HG02678 (cell line): ENCODE data around the gene NHP2.
"Not testable (repeated sequence)": the region's sequence is repeated elsewhere in the genome, so short reads cannot be mapped to it uniquely, and the experiment has no call there.

ENCODE experiments used
- ATAC-seq: cut with Tn5 transposase; IDR thresholded peaks from one replicate; pipeline ENCODE4 v1.9.1; 2021; ENCODE audit warnings: mild to moderate bottlenecking, moderate library complexity; ENCODE audit not compliant: unreplicated experiment

The NHP2 gene

DNA sequence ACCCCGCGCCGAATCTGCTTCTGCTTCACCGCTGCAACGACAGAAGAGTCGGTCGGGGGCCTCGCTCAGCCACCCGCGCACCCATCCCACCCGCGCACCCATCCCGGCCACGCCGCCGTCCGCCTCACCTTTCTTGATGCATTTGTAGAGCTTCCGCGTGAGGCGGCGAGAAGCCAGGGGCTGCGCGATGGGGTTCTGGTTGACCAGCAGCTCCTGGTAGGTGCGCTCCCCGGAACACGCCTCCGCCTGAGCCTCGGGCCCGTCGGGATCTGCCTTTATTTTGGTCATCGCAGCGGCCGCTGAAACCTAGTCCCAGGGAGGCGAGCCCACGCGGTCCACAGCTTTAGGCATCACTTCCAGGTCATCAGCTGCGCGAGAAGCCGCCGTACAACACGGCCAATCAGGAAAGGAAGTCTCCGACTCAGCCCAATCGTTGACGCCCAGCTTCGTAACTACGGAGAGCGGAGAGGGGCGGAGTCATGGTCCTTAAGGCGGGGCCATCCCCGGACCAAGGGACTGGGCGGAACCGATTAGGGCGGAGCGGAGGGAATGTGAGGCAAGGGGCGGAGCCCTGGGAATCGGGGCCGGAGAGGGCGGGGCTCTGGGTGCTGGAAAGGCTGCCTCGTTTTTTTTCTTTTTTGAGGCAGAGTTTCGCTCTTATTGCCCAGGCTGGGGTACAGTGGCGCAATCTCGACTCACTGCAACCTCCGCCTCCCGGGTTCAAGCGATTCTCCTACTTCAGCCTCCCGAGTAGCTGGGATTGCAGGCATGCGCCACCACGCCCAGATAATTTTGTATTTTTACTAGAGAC is at the start of gene NHP2:
Gene NHP2, minus strand, starts transcription at position 356 of the 811 bp plus-strand sequence. Its CDS starts 68 bp downstream, at position 288.
- ATAC-seq, result peak; percentile 98

DNA sequence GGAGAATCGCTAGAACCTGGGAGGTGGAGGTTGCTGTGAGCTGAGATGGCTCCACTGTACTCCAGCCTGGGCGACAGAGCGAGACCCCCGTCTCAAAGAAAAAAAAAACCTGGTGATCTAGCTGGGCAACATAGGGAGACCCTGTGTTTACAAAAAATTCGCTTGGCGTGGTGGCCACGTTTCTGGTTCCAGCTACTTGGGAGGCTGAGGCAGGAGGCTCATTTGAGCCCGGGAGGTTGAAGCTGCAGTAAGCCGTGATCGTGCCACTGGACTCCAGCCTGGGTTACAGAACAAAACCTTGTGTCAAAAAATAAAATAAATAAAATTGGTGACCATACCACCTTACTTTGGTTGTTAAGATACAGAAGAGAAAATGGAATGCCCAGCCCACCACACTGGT is 48.9 kb upstream of the NHP2 start:
- ATAC-seq, result no peak

DNA sequence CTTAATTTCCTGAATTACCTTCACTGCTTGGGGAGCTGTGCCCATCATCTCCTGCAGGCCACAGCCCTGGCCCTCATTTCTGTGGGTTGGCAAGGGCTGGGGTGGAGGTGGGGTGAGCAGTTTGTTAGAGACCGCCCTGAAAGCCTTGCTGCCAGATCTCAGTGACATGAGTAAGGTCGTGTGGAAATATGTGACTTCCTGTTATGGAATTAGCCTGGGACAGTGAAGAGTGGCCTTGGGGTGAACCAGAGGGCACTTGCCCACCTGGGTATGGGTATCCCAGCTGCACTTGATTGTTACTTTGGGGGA is 48.2 kb upstream of the NHP2 start:
- no peak for ATAC-seq

DNA sequence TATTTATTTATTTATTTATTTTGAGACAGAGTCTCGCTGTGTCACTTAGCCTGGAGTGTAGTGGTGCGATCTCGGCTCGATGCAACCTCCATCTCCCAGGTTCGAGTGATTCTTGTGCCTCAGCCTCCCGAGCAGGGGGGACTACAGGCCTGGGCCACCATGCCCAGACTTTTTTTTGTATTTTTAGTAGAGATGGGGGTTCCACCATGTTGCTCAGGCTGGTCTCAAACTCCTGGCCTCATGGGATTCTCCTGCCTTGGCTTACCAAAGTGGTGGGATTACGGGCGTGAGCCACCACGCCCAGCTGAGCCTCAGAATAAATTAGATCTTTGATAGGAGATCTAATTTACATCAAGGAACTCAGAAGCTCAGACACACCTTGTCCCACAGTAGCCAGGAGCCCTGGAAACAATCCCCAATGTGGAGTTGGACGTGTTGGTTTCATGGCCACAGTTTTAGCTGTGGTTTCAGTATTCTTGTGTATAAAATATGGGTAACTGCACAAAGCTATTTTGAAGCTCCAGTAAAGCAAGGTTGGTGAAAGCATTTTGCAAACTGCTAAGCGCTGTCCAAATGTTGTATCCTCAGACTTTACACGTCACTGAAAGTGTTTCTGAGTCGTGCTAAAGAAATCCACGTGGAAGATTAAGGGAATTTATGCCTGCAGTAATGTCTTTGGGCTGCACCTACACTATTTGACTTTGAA is 47.7 kb upstream of the NHP2 start:
- no peak for ATAC-seq

DNA sequence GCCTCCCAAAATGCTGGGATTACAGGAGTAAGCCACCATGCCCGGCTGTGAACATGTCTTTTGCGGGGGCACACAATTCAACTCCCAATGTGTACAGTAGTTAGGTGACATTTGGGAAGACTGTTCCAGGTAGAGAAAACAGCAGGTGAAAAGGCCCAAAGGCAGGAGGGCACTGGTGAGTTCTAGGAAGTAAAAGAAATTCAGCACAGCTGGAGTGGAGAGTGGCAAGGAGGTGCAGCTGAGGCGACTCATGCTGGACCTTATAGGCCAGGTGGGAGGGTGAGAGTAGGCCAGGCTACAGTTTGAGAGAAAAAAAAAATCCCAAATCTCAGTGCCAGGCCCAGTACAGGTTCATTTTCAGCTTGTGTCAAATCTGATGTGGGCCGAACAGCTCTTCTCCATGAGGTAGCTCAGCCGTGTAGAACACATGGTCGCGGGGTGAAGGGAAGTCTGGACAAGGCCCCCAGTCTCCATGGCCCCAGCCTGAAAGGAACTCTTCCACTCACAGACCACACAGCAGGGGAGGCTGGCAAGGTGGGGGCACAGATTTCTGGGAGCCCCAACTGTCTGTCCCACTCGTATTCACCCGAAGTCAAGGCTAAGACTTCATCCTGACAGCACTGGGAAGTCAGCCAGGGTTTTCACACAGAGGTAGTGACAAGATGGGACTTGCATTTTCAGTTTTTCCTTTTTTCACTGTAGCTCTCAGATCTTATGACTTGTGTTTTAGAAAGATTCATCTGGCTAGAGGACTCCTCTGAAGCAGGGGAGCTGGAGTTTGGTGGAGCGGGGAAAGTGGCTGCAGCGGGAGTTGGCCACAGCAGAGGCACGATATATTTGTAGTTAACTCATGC is 46.1 kb upstream of the NHP2 start:
- no peak for ATAC-seq

DNA sequence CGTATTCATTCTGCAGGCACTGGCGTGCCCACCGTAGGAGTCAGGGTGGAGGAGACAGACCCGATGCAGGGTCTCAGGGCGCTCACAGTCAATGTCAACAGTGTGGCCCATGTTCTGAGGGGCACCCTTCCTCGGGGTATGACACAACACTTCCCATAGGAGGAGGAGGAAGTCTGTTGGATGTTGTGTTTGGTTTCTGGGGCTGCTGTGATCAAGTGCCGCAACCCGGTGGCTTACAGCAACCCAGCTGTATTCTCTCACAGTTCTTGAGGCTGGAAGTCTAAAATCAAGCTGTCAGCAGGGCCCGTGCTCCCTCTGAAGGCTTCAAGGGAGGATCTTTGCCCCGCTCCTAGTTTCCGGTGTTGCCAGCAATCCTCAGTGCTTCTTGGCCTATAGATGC is 45.0 kb upstream of the NHP2 start:
- ATAC-seq, result no peak

DNA sequence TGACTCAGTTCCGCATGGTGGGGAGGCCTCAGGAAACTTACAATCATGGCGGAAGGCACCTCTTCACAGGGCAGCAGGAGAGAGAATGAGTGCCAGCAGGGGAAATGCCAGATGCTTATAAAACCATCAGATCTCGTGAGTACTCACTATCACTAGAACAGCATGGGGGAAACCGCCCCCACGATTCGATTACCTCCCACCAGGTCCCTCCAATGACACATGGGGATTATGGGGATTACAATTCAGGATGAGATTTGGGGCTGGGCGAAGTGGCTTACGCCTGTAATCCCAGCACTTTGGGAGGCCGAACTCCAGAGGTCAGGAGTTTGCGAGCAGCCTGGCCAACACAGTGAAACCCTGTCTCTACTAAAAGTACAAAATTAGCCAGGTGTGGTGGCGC is 44.5 kb upstream of the NHP2 start:
- ATAC-seq, result not testable (repeated sequence)

DNA sequence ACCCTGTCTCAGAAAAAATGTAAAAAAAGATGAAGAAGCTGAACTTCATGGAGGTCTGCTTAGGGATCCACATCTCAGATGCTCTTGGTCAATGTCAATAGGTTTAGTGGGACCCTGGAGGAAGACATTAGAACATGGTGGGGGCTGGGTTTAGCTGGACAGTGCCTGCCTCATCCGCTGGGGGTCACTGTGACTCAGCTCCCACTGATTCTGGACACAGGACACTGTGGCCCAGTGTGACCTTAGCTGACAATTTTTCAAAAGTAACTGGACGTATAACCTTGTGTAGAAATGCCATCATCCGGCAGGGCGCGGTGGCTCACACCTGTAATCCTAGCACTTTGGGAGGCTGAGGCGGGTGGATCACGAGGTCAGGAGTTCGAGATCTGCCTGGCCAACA is 43.3 kb upstream of the NHP2 start:
- no peak for ATAC-seq

DNA sequence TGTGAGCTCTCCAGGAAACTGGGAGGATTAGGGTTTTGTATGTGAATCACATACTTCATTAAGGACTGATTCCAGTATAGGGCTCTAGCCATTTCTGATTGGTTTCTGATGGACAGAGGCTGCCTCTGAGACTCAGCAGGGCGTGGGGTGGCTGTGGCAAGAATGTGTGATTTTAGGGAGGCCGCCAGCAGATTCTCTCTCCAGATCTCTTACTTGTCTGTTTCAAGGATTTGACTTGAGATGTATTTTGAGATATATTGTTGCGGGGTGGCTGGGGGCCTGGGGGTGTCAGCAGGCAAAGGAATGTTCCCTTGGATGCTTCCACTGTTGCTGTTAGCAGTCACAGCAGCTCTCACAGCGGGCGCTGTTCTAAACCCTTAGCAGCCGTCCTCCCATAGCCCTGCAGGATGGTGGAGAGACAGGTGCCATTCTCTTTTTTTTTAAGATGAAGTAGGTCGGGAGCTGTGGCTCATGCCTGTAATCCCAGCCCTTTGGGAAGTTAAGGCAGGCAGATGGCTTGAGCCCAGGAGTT is 42.7 kb upstream of the NHP2 start:
- no peak for ATAC-seq

DNA sequence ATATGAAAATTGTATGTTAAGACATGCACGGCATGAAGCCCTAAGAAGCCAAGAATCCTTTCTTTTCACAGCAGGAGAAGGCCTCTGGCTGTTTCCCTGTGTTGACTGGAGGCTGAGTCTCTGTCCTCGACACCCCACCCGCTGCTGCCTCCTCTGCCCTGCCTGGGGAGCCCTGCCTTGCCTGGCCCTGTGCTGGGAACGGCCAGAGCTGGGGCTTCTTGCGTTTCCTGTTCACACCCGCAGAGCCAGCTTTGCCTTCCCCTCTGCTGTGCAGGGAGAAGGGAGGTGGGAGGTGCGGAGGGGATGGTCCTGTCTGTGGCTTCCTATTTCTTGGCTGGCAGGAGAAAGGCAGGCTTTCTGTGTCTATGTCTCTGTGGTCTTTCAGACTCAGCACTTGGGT is 40.3 kb upstream of the NHP2 start:
- no peak for ATAC-seq

DNA sequence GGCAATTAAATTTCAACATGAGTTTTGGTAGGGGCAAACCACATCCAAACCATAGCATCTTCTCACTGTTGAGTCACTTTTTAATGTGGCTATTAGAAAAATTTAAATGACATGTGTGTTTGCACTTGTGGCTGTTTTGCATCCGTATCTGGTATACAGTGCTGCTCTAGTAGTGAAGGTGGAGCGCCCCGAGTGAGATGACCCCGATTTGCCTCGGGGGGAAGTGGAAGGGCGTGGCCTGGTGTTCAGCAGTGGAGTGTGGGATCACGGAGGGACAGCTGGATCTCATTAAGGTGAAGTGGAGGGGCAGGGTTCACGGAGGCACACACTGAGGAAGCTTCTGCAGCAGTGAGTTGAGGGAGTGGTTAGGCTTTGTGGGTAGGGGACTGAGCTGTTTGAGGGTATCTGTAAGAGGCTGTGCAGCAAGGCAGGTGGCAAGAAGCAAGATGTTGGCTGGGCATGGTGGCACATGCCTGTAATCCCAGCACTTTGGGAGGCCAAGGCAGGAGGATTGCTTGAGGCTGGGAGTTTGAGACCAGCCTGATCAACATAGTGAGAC is 39.6 kb upstream of the NHP2 start:
- ATAC-seq, result no peak

DNA sequence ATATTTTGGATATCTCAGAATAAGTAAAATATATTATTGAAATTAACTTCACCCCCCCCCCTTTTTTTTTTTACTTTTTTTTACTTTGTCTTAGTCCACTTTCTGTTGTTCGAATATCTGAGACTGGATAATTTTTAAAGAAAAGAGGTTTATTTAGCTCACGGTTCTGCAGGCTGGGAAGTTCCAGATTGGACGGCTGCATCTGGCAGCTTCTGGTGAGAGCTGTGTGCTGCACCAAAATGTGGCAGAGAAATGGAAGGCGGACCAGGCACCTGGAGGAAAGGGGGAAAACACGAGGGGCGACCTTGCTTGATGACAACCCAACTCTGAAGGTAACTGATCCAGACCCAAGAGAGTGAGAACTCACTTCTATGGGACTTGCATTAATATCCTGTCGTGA is 39.1 kb upstream of the NHP2 start:
- no peak for ATAC-seq

DNA sequence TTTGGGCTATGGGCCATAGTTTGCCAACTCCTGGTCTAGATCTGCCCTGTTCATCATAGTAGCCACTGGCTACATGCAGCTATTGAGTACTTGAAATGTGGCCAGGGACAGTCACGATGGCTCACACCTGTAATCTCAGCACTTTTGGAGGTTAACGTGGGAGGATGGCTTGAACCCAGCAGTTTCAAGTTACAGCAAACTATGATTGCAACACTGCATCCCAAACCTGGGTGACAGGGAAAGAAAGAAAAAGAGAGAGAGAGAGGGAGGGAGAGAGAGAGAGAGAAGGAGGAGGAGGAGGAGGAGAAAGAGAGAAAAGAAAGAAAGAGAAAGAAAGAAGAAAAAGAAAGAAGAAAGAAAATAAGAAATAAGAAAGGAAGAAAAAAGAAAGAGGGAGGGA is 38.6 kb upstream of the NHP2 start:
- no peak for ATAC-seq

DNA sequence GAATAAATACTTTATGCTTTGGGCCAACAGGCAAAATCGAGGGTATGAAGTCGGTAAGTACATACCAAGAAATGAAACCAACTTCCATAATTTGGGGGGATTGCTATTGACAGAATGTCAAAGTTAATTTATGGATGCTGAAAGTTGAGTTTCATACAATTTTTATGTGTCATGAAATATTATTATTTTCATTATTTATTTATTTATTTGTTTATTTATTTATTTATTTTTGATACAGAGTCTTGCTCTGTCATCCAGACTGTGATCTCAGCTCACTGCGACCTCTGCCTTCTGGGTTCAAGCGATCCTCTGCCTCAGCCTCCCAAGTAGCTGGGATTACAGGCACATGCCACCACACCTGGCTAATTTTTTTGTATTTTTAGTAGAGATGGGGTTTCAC is 38.0 kb upstream of the NHP2 start:
- no peak for ATAC-seq

DNA sequence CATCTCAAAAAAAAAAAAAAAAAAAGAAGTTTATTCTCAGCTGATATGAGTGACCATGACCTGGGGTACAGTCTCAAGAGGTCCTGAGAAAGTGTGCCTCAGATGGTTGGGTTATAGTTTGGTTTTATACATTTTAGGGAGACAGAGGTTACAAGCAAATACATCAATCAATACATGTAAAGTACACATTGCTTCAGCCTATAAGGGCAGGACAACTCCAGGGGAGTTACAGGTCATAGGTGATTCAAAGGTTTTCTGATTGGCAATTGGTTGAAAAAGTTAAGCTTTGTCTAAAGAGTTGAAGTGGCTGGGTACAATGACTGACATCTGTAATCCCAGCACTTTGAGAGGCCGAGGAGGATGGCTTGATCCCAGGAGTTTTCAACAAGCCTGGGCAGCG is 35.7 kb upstream of the NHP2 start:
- no peak for ATAC-seq

DNA sequence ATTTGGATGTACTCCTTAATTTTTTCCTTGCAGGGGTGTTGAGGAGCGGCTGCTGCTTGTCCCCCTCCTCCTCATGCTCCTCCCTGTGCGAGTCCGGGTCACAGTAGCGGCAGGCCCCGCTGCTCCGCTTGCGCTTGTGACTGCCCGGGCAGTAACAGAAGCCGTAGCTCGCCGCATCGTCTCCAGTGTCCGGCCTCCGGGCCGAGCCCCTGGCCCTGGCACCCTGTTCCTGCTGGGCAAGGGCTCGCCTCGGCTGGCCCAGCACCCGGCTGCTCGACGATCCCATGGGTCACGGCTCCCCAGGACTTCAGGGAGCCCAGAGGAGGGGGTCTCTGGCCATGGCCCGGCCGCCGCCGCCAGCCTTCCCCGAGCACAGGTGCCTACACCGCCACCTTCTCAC is 33.3 kb upstream of the NHP2 start, which contains the start of gene GMCL2:
Gene GMCL2, minus strand, starts transcription at position 358 of the 400 bp plus-strand sequence. Its CDS starts 72 bp downstream, at position 286.
- no peak for ATAC-seq

DNA sequence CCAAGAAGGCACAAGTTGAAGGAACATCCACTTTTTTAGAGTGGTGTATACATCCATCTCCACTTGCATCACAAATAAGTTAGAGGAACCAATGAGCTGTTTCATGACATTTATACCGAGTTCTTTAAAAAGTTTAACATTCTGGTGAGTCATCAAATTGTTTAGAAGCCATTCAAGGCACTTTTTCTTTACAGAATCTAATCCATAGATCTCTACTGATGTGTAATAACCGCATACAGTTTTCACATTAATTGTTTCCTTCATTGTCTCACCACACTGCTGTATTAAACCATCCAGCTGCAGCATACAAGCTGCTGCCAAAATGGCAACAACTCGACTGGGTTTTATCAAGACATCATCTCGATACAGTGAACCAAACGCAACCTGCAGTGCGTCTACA is 32.7 kb upstream of the NHP2 start:
- ATAC-seq, result no peak

DNA sequence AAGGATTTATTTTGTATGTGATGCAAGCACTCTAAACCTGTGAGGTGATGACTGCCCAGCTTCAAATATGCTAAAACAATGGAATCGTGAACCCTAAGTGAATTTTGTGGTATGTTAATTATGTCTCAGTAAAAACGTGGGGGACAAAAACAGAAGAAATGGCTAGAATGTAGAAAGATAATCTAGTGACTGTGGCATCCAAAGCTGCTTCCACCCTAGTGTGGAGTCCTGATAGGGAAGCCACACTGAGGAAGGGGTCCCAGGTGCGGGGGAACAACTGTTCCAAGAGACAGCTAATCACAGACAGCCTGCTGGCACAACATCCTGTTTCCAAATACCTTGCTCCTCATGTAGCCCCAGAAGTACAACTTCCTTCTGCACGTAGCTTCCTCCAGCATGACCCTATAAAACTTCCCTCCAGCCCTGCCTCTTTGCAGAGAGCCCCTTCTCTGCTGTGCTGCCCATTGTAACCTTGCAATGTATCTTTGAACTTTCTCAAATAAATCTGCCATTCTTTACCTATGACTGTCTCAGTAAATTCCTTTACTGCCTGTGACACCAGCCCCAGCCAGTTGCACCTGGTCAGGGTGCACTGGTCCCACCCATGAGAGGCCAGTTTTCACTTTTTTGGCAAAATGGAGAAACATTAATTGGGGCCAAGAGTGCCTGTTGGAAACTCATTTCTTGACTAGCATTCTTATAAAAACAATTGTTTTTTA is 28.6 kb upstream of the NHP2 start:
- ATAC-seq, result no peak

DNA sequence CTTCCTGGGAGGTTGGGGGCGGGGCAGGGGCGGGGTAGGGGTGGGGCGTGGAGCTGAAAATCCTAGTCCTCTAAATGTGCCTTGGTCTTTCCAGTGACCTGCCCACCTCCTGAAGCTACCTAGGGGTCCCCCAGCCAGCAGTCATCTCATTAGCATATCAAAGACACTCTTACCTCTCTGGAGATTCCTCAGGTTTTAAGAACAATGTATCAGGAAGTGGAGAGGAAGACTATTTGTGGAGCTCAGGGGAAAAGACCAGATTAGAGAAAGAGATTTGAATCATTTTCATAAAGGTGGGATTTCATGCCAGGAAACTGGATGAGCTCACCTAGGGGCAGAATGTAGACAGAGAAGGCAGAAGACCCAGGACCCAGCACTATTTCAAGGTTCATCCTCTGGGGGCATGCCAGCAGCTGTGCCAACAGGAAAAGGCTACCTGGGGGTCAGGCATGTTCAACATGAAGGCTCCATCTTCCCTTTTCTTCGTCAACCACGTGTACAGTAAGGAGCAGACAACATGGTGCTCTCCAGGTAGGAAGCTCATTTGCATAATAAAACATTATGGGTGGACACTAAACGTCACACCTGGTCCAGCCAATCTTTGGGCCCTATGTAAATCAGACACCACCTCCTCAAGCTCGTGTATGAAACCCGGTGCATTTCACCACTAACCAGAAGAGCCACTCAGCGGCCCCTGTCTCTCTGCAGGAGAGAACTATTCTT is 26.6 kb upstream of the NHP2 start:
- no peak for ATAC-seq

DNA sequence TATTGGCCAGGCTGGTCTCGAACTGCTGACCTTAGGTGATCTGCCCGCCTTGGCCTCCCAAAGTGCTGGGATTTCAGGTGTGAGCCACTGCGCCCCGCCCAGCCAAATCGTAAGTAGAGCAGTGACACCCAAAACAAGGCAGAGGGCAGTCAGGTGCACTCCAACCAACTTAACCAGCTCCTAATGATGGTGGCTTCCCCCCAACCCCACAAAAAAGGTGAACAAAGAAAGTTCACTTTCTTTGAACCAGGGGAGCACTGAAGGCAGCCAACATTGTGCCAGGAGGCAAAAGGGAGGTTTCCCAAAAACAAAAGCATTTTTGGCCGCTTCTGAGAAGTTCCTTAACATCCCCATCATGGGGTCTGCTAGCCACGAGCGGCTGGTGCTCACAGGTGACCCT is 23.9 kb upstream of the NHP2 start:
- no peak for ATAC-seq
